WERI-Rb-1 (cell line): ENCODE results near the gene NCKAP1.

Experiments used
- DNase-seq: peaks from one replicate; pipeline ENCODE4 v3.0.0-alpha.2; 2020
- H3K27ac ChIP-seq: fragments of 250-450 bp; sonication (Bioruptor Pico); 2 replicates; pipeline ENCODE4 v1.5.1; 2020; ENCODE audit warnings: mild to moderate bottlenecking, moderate library complexity
- H3K27me3 ChIP-seq: fragments of 250-450 bp; sonication (Bioruptor Pico); 2 replicates; pipeline ENCODE4 v1.5.1; 2021; ENCODE audit warnings: mild to moderate bottlenecking, low read depth, moderate library complexity; ENCODE audit not compliant: insufficient read depth, severe bottlenecking
- H3K36me3 ChIP-seq: fragments of 250-450 bp; sonication (Bioruptor Pico); 2 replicates; pipeline ENCODE4 v1.5.1; 2020; ENCODE audit warnings: mild to moderate bottlenecking, moderate library complexity
- H3K4me3 ChIP-seq: 2 replicates; pipeline ENCODE4 v1.5.1; 2011; ENCODE audit warnings: low read depth, mild to moderate bottlenecking, control low read depth, low read length
- H3K9me3 ChIP-seq: fragments of 250-450 bp; sonication (Bioruptor Pico); 2 replicates; pipeline ENCODE4 v1.5.1; 2021; ENCODE audit warnings: mild to moderate bottlenecking, moderate library complexity; ENCODE audit not compliant: severe bottlenecking
- CTCF ChIP-seq: IDR thresholded peaks from 2 replicates; pipeline ENCODE4 v1.5.1; 2011; ENCODE audit warnings: low read depth, mild to moderate bottlenecking, control low read depth, inconsistent platforms, low read length

NCKAP1 gene

GRCh38 chr2:183038341-183039300 is at the start of gene NCKAP1:
TSS of gene NCKAP1 (minus strand) at chr2:183038457. CDS start at chr2:183038099, 358 bp downstream.
- Histone ChIP-seq H3K27me3 (no peaks in the 10 kb centered on the region), H3K9me3 (peaks cover 3% of the 10 kb centered on the region), H3K27ac (peak within 1 kb of the TSS; percentile 93), H3K4me3 (peak within 1 kb of the TSS; percentile 71), H3K36me3 (peaks cover 5% of the 10 kb centered on the region)
- DNase-seq = peak; percentile 90
- peak; percentile 72 for TF ChIP-seq CTCF

DNA sequence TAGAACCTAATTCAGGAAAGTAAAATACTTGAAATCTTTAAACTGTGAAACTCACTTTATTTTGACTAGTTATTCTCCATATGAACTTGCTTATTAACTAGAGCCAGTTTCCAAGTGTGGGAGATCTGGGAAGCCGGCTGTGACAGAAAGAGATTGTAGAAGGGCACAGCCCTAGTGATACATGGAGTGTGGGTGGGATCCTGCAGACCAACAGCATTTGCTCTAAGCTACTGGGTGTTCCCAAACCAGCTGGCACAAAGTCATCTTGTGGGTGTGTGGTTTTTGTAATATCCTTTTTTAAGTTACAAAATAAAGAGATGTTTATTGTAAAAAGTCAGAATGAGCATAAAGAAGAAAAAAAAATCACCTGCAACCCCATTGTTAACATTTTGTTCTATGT is 43.7 kb upstream of the NCKAP1 start:
- Histone ChIP-seq H3K27me3 (no peaks in the 10 kb centered on the region), H3K4me3 (no peak overlapping the region), H3K9me3 (no peaks in the 10 kb centered on the region), H3K36me3 (no peaks in the 10 kb centered on the region), H3K27ac (no peak overlapping the region)
- no peak for TF ChIP-seq CTCF
- no peak for DNase-seq

DNA sequence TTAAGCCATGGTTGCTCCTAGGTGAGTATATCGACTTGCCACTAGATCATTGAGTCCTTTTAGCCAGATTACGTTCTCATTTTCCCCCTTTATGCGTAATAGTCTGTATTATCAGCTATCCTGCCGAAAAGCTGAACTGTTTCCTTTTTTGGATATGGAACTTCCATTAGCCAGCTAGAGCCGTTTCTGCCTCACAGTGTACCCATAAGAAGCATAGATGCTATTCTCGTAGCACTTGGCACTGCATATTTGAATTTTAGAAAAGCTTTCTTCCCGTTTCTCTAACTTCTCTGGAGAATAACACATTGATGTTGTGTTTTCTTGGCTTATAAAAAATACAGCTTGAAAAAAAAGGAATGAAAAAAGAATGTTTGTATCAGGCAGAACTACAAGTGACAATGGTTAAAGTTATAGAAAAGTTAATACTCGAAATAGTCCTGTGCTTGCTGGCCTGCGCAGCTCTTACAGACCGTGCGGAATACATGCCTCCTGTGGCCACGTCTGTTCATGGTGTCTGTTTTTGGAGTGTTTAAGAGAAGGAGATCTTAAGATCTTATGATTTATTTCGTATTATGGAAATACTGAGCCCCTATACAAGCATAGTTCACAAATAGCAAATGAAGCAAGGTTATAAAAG is 41.0 kb upstream of the NCKAP1 start:
- no peak for DNase-seq
- no peaks in the 10 kb centered on the region for H3K27me3 ChIP-seq
- H3K36me3 ChIP-seq = no peaks in the 10 kb centered on the region
- TF ChIP-seq CTCF = no peak
- peak overlapping the region; percentile 97 for H3K4me3 ChIP-seq
- H3K9me3 ChIP-seq = no peaks in the 10 kb centered on the region
- H3K27ac ChIP-seq = peak overlapping the region; percentile 65

DNA sequence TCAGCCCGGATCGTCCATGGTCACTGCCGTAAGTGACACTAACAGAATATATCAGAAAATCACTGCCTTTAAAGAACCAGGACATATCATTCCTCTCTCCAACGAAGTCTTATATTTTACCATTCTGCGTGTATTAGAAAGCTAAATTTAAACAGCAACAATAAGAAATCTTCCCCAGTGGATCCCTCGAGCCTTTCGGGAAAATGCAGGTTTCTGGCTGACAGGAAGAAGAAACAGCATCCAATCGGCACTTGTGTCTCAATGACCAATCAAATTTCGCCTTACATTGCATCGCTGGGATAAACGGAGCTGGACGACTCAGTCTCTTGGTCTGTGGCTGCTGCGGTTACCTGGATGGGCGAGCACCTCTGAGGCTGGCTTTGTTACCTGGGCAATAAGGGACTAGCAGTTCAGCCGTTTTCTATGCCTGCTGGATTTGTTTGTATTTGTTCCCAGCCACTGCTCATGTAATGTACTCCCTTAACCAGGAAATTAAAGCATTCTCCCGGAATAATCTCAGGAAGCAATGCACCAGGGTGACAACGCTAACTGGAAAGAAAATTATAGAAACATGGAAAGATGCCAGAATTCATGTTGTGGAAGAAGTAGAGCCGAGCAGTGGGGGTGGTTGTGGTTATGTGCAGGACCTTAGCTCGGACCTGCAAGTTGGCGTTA is 40.3 kb upstream of the NCKAP1 start, which contains the start of gene DUSP19:
TSS of gene DUSP19 (plus strand) at position 284 of the 675 bp plus-strand sequence. CDS start at position 471, 187 bp downstream.
- peak; percentile 93 for DNase-seq
- Histone ChIP-seq H3K4me3 (peak within 1 kb of the TSS; percentile 97), H3K9me3 (no peaks in the 10 kb centered on the region), H3K36me3 (no peaks in the 10 kb centered on the region), H3K27me3 (no peaks in the 10 kb centered on the region), H3K27ac (peak within 1 kb of the TSS; percentile 65)
- TF ChIP-seq CTCF = no peak

GRCh38 chr2:183078163-183078463 is 39.9 kb upstream of the NCKAP1 start:
- Histone ChIP-seq H3K27me3 (no peaks in the 10 kb centered on the region), H3K9me3 (no peaks in the 10 kb centered on the region), H3K27ac (peak overlapping the region; percentile 65), H3K4me3 (peak overlapping the region; percentile 97), H3K36me3 (no peaks in the 10 kb centered on the region)
- DNase-seq = peak; percentile 66
- TF ChIP-seq CTCF = no peak
